Suprapubic skin (tissue), 4 donors: Measurements from ENCODE around the gene TAPT1. TPM values are rescaled to one million over a fixed set of nuclear protein-coding genes. Genes with fewer than 3 reads are reported as not detected.

Source experiments
- DNase-seq, 2 donors: peaks; one replicate each; pipeline ENCODE4 v3.0.0-alpha.2; 2019; ENCODE audit warnings: low spot score in 2 of 2
- H3K27ac ChIP-seq: fragments of 200-600 bp; sonication (generic); one replicate; pipeline ENCODE4 v1.5.1; 2019
- H3K27me3 ChIP-seq: fragments of 200-600 bp; sonication (generic); one replicate; pipeline ENCODE4 v1.5.1; 2019
- H3K36me3 ChIP-seq: fragments of 200-600 bp; sonication (generic); one replicate; pipeline ENCODE4 v1.5.1; 2019
- H3K4me1 ChIP-seq: fragments of 200-600 bp; sonication (generic); one replicate; pipeline ENCODE4 v1.5.1; 2019
- H3K4me3 ChIP-seq: fragments of 200-600 bp; sonication (generic); one replicate; pipeline ENCODE4 v1.5.1; 2019; ENCODE audit warnings: mild to moderate bottlenecking
- H3K9me3 ChIP-seq: fragments of 200-600 bp; sonication (generic); one replicate; pipeline ENCODE4 v1.5.1; 2019
- EP300 ChIP-seq: sonication (generic); formaldehyde crosslinking; IDR thresholded peaks from one replicate; pipeline ENCODE4 v1.6.1; 2017; ENCODE audit warnings: antibody characterized with exemption
- POLR2A ChIP-seq, 2 donors: fragments of 450-650 bp; IDR thresholded peaks; one replicate each; pipeline ENCODE4 v1.6.1; 2017; ENCODE audit warnings: antibody characterized with exemption in 2 of 2, mild to moderate bottlenecking in 2 of 2, moderate library complexity in 2 of 2
- POLR2AphosphoS5 ChIP-seq, 3 donors: sonication (generic); formaldehyde crosslinking; IDR thresholded peaks; one replicate each; pipeline ENCODE4 v1.6.1; 2017; ENCODE audit warnings: antibody characterized with exemption in 3 of 3
- WGBS: methylation state at CpG from one replicate; pipeline ENCODE4 v1.1.5; 2018; 5-methylcytosine and 5-hydroxymethylcytosine counted together
- total RNA-seq, 4 donors: library from RNA; depleted of rRNA; stranded (reverse); fragments of >200 nt; gene quantifications; one replicate each; pipeline ENCODE4 v1.1.0, GENCODE V29; 2016
- TF ChIP-seq, protein P1 (sequence below), 2 donors: fragments of 200-600 bp in 1 of 2; fragments of 450-650 bp in 1 of 2; sonication (generic) in 1 of 2; IDR thresholded peaks; one replicate each; pipeline ENCODE4 v1.5.1; 2016 to 2019; ENCODE audit warnings: antibody characterized with exemption in 2 of 2, mild to moderate bottlenecking in 1 of 2, moderate library complexity in 1 of 2

Gene TAPT1
- total RNA-seq, 4 donors from 2014 or later: 15.3 to 57.2 (median 23.7) TPM

GRCh38 chr4:16229604-16230003 is 3.3 kb upstream of the TAPT1 start:
- no peaks in the 10 kb centered on the region for H3K27me3 ChIP-seq
- no peaks in the 10 kb centered on the region for H3K36me3 ChIP-seq
- H3K4me3 ChIP-seq: no peak overlapping the region
- H3K9me3 ChIP-seq: no peaks in the 10 kb centered on the region
- 93% methylated on average over 2 of the region's 2 CpGs for WGBS
- DNase-seq: no peak
- TF ChIP-seq POLR2A (IDR thresholded peaks at IDR 0.05) (no peak), EP300 (no peak), POLR2AphosphoS5 (IDR thresholded peaks at IDR 0.05) (no peak)
- TF ChIP-seq, protein P1, sequence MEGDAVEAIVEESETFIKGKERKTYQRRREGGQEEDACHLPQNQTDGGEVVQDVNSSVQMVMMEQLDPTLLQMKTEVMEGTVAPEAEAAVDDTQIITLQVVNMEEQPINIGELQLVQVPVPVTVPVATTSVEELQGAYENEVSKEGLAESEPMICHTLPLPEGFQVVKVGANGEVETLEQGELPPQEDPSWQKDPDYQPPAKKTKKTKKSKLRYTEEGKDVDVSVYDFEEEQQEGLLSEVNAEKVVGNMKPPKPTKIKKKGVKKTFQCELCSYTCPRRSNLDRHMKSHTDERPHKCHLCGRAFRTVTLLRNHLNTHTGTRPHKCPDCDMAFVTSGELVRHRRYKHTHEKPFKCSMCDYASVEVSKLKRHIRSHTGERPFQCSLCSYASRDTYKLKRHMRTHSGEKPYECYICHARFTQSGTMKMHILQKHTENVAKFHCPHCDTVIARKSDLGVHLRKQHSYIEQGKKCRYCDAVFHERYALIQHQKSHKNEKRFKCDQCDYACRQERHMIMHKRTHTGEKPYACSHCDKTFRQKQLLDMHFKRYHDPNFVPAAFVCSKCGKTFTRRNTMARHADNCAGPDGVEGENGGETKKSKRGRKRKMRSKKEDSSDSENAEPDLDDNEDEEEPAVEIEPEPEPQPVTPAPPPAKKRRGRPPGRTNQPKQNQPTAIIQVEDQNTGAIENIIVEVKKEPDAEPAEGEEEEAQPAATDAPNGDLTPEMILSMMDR (IDR thresholded peaks at IDR 0.05): no peak
- H3K27ac ChIP-seq: no peak overlapping the region
- peaks cover 28% of the 10 kb centered on the region for H3K4me1 ChIP-seq

GRCh38 chr4:16227462-16227868 is 1.2 kb upstream of the TAPT1 start:
- WGBS: 4% methylated on average over 20 of the region's 20 CpGs
- H3K4me3 ChIP-seq: peak overlapping the region; percentile 94
- peak; percentile 71 to 81 for DNase-seq
- H3K27me3 ChIP-seq: no peaks in the 10 kb centered on the region
- TF ChIP-seq, protein P1 (IDR thresholded peaks at IDR 0.05): no peak
- no peak for TF ChIP-seq EP300
- TF ChIP-seq POLR2AphosphoS5 (IDR thresholded peaks at IDR 0.05): no peak
- no peak for TF ChIP-seq POLR2A (IDR thresholded peaks at IDR 0.05)
- no peaks in the 10 kb centered on the region for H3K9me3 ChIP-seq
- H3K4me1 ChIP-seq: peaks cover 45% of the 10 kb centered on the region
- H3K36me3 ChIP-seq: no peaks in the 10 kb centered on the region
- peak overlapping the region; percentile 98 for H3K27ac ChIP-seq

DNA sequence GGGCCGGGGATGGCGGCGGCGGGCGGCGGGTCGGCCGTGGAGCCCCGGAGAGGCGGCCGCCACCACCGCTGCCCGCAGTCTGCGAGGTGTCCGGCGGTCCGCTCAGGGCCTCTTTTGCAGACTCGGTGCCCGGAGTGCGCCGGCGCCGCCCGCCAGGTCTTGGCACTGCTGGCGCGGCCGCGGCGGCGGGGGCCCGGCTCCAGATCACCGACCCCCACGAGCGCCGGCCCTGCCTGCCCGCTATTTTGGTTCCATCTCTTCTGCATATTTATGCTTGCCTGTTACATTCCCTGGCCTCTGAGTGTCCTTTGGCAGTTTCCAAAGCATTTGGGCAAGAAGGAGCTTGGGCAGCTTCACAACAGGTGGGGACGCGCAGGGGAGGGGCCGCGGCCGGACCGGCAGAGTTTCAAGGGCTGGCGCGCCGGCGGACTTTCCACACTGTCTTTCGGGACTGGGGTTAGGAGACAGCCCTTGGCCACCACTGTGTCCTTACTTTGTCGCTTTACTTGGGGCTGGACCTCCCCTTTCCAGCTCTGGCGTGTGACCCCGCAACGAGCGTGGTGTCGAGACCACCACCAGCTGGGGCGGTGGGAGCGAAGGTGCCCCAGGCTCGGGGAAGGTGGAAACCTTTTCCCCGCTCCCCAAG is 668 bp upstream of the TAPT1 start:
- H3K27me3 ChIP-seq: no peaks in the 10 kb centered on the region
- TF ChIP-seq, protein P1 (IDR thresholded peaks at IDR 0.05): no peak
- no peak for TF ChIP-seq EP300
- TF ChIP-seq POLR2A (IDR thresholded peaks at IDR 0.05): no peak
- TF ChIP-seq POLR2AphosphoS5 (IDR thresholded peaks at IDR 0.05): no peak
- WGBS: under 1% methylated on average over 23 of the region's 57 CpGs
- H3K4me3 ChIP-seq: peak overlapping the region; percentile 94
- H3K36me3 ChIP-seq: no peaks in the 10 kb centered on the region
- H3K27ac ChIP-seq: peak overlapping the region; percentile 98
- peaks cover 44% of the 10 kb centered on the region for H3K4me1 ChIP-seq
- H3K9me3 ChIP-seq: no peaks in the 10 kb centered on the region
- peak; percentile 76 to 85 for DNase-seq

DNA sequence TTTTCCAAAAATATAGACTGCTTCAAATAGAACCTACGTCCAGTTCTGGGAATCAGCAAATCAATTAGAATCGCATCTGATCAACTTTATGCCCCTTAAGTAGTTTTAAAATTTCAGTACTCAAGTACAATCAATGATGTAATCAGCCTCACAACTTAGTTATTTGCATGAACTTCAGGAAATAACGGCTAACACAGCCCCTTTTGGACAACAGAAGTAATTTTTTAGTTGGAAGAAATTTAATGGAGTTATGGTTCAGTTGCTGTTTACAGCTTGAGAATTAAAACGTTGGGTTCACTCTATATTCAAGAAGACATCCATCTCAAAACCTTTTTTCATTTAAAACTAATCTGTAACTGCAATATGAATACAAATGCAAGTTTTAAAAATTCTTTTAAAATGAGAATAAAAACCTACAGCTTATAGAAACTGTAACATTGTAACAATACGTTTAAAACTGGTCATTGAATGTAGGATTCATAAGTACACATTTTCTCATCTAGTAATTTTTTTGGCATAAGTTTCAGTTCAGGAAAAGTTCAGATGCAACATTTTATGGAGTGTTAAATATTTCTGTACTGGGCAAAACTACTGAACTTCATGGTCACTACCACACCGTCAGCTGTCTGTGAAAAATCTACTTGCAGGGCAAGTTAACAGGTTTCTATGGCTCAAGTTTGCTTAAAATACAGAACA is 956 bp downstream of the TAPT1 start:
- DNase-seq: no peak

More for the DNA sequence above, 956 bp downstream of the TAPT1 start:
- Histone ChIP-seq H3K36me3 (no peaks in the 10 kb centered on the region), H3K4me1 (peaks cover 38% of the 10 kb centered on the region), H3K9me3 (no peaks in the 10 kb centered on the region), H3K27ac (peak overlapping the region; percentile 98), H3K4me3 (peak overlapping the region; percentile 94), H3K27me3 (no peaks in the 10 kb centered on the region)
- WGBS: 8% methylated on average over 6 of the region's 6 CpGs
- TF ChIP-seq EP300 (no peak), POLR2AphosphoS5 (IDR thresholded peaks at IDR 0.05) (no peak), POLR2A (IDR thresholded peaks at IDR 0.05) (no peak)
- TF ChIP-seq, protein P1 (IDR thresholded peaks at IDR 0.05): no peak
